HG02973 (cell line): ENCODE results near the gene UGT1A6.

ENCODE experiments used
- ATAC-seq: cut with Tn5 transposase; IDR thresholded peaks from one replicate; pipeline ENCODE4 v1.9.1; 2021; ENCODE audit warnings: moderate library complexity; ENCODE audit not compliant: unreplicated experiment

UGT1A6 gene

DNA sequence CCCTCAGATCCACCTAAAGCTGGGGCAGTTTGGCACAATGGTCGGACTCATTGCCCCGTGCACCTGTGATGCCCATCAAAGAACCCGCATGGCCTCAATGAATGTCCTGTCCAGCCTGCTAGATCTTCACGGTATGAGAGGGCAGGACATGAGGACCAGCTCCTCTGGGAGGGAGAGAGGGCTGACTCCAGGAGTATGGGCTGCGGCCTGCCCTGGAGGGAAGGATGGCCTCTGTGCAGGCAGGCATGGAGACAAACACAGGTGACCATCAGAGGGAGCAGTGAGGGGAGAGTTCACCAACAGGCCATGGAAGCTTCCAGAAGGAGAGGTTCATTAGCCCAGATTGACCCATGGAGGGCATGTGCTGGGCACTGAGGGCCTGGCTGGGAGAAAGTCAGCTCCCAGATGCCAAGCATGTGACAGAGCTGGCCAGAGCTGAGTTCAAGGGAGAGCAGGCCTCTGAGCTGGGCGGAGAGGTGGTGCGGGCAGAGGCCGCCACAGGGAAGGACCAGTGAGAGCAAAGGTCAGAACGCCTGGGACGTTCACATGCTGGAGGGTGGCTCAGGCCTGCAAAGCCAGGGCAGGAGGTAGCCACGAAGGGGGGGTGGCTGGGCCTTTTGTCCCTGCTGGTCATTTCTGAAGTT is 125.4 kb downstream of the UGT1A6 start:
- ATAC-seq = no peak

DNA sequence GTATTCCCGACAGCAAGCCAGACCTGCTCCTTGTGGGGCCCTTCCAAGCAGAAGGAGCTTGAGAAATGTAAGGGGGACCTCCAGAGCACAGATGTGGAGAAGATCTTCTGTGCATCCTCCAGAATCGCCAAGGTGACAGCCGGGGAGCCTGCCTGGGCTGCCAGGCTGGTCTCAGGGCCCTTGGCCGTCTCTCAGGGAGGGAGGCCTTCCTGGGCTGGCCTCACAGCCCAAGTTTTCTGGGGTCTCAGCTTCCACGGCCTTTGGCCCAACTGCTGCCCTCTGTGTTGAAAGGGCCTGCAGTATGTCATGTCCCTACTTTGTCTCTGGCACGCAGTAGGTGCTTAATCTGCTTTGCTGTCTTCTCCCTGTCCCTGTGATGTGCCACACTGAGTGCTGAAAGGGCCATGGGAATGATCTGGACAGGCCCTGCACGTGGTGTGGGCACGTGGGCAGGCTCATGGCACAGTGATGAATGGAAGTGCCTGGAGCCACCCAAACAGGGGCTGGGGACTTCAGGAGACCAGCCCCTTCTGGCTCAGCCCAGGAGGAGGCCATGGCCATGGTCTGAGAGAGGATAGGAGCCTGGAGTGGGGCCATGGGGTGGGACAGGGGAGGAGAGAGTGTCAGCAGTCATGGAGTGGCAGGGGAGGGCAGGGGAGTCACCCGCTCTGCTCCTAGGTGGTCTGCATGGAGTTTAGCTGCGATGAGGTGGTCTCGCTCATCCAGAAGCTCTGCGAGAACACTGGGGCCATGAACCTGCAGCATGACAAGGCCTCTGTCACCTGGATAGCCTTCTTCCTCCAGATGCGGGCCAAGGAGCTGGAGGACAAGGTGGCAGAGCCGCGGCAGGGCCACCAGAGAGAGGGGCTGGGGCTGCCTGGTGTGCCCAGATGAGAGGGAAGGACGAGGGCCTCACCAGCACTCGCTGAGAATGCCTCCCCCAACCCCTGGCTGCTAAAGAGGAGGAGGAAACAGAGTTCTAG is 126.2 kb downstream of the UGT1A6 start:
- no peak for ATAC-seq

DNA sequence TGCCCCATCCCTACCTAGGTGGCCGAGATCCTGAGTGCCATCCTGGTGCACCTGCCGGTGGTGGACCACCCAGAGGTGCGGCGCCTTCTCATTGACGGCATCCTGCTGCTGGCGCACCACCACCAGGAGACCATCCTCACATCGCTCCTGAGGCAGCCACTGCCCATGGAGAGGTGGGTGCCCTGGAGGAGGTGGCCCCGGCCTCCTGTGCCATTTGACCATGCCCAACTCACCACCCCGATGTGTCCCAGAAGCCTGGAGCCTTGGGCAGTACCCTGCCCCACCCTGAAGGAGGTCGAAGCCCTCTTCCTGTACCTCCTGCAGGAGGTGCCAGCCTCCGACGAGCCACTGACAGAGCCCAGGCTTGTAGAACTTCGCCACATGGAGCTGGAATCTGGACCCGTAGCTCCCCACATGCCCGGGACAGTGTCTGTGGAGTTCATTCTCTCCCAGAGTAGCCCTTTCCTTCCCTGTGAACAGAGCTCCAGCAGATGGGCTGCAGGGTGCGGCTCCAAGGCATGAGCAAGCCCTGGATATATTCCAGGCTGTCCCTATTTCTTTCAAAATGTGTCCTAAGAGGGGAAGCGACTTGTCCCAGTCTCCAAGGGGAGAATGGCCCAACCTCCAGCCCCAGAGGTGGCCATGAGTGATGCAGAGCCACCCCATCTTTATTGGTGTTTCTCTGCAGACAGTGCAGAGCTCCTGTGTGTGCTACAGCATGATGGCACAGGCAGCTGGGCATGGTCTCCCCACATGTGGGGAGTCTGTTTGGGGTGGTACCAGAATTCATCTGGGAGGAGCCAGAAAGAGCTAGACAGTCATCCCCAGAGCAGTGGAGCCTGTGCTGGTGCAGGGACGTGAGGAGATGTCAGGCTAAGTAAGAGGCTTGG is 127.4 kb downstream of the UGT1A6 start:
- ATAC-seq = no peak

DNA sequence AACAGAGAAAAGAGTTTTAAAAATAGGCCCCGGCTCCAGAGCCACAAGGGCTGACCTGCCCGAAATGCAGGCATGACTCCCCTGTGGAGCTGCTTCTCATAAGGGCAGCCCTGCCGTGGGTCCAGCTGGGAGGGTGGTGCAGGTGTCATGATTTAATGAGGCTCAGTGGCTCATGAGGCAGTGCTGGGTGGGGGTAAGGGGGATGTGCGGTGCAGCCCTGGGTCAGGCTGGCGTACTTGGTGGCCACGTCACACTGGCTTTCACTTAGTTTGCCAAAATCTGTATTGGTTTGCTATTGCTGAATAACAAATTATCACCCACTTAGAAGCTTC is 128.1 kb downstream of the UGT1A6 start:
- ATAC-seq = no peak

DNA sequence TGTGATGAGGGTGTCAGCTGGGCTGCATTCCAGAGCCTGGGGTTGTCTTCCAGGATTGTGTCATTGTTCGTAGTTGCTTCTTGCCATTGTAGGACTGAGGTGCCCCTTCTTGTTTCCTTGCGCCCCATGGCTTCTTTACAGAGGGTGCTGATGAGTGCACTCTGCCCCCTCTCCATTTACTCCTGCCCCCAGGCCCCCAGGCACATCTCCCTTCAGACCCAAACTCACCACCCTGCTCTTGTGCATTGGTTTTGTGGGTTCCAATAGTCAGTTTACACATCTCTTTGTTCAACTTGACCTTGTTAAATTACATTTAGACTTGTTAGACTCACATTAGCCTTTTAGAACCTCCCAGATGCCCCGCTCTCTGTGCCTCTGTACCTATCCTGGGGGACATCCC is 128.5 kb downstream of the UGT1A6 start:
- no peak for ATAC-seq

DNA sequence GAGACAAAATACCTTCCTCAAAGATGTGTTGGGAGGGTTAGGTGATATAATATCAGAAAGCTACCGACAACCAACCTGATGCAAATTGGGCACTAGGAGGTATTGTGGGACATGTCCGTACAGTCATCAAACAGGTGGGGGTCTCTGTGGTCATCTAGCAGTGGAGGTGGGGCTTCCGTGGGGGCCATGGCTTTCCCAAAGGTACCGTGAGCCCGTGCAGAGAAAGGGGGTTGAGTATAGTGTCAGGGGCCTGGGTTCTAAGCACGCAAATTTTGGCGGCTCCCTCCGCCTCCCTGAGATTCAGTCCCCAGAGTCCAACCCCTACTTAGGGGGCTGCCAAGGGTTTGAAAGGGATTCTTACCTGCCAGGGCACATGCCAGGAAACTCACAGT is 129.0 kb downstream of the UGT1A6 start:
- no peak for ATAC-seq

DNA sequence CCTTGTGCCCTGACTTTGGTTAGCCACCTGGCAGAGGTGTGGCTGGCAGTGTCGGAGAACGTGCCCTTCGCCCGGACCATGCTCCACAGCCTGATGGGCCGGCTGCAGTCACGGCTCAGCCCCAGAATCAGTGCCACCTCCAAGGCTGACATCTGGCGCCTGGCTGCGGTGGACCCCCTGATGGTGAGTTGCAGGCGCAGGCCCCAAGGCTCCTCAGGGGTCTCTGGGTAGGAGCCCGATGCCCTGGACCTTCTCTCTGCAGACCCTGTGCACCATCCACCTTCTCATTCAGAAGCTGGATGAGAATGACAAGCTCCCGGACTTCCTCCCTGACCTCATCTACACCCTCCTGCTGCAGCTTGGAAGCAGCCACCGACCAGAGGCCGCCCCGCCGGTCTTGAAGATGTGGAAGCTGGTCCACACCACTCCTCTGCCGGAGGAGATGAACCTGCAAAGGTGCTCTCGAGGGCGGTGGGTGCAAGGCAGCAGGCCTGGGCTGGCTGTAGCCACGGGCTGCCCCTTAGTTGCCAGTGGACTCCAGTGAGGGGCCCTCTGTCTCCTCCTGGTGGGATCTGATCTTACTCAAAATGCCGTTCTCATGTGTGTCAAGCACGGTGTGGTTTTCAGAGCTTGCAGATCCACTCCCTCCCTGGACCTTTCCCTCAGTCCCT is 129.5 kb downstream of the UGT1A6 start:
- ATAC-seq = no peak
